GM18907 (cell line): ENCODE measurements around the gene BIRC6.

Source experiments
- ATAC-seq: cut with Tn5 transposase; IDR thresholded peaks from one replicate; pipeline ENCODE4 v1.9.1; 2021; ENCODE audit warnings: mild to moderate bottlenecking, moderate library complexity; ENCODE audit not compliant: unreplicated experiment

BIRC6 gene

GRCh38 chr2:32666704-32667103 lies 309.9 kb downstream of the BIRC6 start:
- no peak for ATAC-seq

- no peak for ATAC-seq
Measured at GRCh38 chr2:32668254-32668653, 311.4 kb downstream of the BIRC6 start.
